Fibroblast of the aortic adventitia (primary cell): ENCODE results near the gene AP2A2. TPM values are rescaled to one million over a fixed set of nuclear protein-coding genes. Genes with fewer than 3 reads are reported as not detected.

Experiments
- DNase-seq: peaks from one replicate; pipeline ENCODE4 v3.0.0-alpha.2; 2010; ENCODE audit warnings: low read depth
- H3K4me3 ChIP-seq: 2 replicates; pipeline ENCODE4 v1.5.1; 2011; ENCODE audit warnings: low read depth, mild to moderate bottlenecking, control low read depth, low read length, moderate library complexity
- total RNA-seq: library from RNA; depleted of rRNA; stranded (reverse); fragments of >200 nt; gene quantifications from 2 replicates; pipeline ENCODE4 v1.2.3, GENCODE V29; 2012; ENCODE audit warnings: low replicate concordance
- TF ChIP-seq, protein P1 (sequence below): IDR thresholded peaks from 2 replicates; pipeline ENCODE4 v1.5.1; 2011; ENCODE audit warnings: mild to moderate bottlenecking, low read length, control low read depth, inconsistent platforms; ENCODE audit not compliant: insufficient read depth

Gene AP2A2
- total RNA-seq, 1 donor = 72.9 TPM

DNA sequence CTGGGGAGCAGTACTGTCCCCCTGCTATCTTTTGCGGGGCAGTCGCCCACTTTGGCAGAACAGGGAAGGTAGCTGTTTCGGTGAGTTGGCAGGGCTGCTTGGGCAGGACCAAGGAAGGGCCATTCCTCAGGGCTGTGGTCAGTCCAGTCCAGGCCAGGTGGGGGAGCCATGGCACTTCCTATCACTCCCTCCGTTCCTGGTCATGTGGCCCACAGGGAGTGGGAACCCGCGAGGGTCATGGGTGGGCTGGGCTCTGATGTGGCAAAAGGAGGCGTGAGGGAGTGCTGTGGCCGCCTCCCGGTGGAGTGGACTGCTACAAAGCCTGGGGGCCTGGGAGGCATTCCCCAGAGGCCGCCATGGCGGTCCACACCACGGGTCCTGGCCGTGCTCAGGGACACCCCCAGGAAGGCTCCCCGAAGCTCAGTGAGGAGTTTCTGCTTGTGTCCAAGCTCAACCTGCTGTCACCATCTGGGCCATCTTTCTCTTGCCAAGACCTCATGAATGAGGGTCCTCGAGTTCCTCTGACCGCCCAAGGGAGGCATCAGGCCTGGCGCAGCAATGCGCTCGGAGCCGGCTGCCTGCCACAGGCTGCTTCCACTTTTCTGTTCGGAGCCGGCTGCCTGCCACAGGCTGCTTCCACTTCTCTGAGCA is 27.0 kb upstream of the AP2A2 start:
- peak; percentile 27 for DNase-seq
- no peak overlapping the region for H3K4me3 ChIP-seq
- TF ChIP-seq, protein P1, sequence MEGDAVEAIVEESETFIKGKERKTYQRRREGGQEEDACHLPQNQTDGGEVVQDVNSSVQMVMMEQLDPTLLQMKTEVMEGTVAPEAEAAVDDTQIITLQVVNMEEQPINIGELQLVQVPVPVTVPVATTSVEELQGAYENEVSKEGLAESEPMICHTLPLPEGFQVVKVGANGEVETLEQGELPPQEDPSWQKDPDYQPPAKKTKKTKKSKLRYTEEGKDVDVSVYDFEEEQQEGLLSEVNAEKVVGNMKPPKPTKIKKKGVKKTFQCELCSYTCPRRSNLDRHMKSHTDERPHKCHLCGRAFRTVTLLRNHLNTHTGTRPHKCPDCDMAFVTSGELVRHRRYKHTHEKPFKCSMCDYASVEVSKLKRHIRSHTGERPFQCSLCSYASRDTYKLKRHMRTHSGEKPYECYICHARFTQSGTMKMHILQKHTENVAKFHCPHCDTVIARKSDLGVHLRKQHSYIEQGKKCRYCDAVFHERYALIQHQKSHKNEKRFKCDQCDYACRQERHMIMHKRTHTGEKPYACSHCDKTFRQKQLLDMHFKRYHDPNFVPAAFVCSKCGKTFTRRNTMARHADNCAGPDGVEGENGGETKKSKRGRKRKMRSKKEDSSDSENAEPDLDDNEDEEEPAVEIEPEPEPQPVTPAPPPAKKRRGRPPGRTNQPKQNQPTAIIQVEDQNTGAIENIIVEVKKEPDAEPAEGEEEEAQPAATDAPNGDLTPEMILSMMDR = peak; percentile 36

DNA sequence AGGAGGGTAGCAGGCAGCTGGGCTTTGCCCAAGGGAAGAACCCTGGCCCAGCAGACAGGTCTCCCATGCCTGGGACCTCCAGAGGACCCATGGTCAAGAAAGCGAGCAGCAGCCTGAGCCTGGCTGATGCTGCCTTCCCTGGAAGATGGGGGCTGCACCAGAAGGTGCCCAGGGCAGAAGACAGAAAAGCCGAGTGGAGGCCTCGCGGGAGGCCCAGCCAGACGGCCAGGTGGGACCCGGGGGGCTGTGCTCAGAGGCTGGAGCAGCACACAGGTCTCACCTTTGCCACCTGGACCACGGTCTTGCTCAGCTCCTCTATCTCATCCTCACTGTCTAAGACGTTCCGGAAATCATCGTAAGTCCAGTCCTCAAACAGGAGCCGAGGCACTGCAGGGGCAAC is 25.9 kb upstream of the AP2A2 start:
- H3K4me3 ChIP-seq = no peak overlapping the region
- no peak for DNase-seq
- TF ChIP-seq, protein P1 = no peak

DNA sequence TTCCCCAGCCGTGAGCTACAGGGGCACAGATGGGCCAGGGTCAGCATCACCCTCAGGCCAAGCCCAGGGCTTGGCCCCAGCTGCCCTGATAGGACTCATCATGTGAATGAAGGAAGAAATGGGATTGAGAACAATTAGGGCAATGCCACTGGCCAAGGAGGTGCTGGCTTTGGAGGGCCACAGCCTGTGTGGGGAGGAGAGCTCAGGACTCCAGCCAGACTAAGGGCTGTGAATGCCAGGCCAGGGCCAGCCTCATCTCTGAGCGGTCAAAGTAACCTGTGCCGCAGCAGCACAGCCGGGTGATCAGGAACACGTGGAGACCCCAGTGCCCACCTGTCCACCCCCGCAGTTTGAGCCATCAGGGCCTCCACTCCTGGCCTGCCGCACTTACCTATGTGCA is 25.1 kb upstream of the AP2A2 start:
- no peak for DNase-seq
- TF ChIP-seq, protein P1 = no peak
- no peak overlapping the region for H3K4me3 ChIP-seq

DNA sequence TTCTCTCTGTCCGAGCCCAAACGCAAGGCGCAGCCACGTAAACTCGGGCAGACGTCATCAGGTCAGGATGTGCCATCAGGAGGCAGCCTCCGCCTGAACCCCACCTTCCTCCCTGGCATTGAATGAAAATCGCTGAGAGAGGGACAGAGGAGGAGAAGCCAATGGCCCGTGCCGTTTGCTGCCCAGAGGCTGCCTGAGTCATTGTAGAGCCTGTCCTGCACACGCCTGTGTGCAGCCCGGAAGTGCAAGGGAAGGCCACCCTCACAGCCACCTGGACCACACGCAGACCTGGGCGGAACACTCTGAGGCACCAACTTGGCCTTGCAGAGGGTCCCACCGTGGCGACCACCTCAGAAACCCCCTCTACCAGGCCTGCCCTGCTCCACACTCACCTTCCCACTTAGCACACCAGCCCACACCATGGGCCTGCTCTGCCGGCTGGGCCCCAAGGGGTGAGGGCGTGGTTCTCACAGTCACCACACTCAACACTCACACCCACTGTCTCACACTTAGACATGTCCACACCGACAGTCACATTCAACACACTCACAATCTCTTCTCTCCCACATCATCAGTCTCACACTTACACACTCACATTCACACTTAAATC is 24.1 kb upstream of the AP2A2 start:
- no peak overlapping the region for H3K4me3 ChIP-seq
- no peak for DNase-seq
- TF ChIP-seq, protein P1 = no peak

DNA sequence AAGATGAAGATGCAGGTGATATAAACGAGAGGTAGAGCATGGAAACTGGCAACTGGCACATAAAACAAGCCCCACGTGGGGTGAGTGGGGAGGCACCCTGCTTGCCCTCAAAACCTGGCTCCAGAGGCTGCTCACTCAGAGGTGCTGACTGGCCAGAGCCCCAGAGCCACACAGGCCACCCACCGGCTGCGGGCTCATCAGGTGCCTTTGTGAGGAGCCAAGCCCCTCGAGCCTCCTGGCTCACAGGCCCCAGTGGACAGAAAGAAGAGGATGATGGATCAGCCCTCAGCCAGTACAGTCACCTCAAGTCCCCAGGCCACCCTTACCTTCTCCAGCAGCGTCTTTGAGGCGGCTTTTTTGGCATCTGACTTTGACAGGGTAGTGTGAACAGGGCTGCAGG is 21.3 kb upstream of the AP2A2 start:
- DNase-seq = no peak
- TF ChIP-seq, protein P1 = no peak
- H3K4me3 ChIP-seq = no peak overlapping the region

DNA sequence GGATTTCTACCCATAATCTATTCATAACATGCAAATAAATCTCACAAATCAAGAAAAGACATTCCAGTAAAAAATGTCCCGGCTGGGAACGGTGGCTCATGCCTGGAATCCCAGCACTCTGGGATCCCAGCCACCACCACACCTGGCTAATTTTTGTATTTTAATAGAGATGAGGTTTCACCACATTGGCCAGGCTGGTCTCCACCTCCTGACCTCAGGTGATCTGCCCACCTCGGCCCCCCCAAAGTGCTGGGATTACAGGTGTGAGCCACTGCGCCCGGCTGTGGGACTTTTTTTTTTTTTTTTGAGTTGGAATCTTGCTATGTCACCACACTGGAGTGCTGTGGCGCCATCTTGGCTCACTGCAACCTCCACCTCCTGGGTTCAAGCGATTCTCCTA is 19.7 kb upstream of the AP2A2 start:
- no peak for DNase-seq
- no peak overlapping the region for H3K4me3 ChIP-seq
- TF ChIP-seq, protein P1 = no peak

DNA sequence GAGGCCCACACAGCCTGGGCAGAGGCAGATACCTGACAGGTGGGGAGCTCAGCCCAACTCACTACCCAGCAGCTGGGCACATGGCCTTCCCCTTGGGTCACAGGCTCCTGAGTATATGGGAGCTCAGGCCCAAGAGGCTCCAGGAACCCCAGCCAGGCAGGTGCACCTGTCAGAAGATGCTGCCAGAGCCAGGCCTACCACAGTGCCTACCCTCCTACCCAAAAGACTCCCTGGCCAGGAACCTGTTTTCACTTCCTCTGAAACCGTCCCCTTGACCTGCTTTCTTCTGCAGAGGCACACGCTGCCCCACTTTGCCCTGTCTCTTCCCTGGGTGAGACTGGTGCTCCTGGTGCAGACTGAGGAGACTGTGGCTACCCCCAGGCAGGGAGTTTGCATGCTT is 18.0 kb upstream of the AP2A2 start:
- H3K4me3 ChIP-seq = no peak overlapping the region
- no peak for DNase-seq
- TF ChIP-seq, protein P1 = no peak
